Activated CD4-positive, alpha-beta memory T cell treated with anti-CD3 and anti-CD28 coated beads for 36 hours (primary cell): ENCODE results near the gene PCGF3. TPM values are rescaled to one million over a fixed set of nuclear protein-coding genes. Genes with fewer than 3 reads are reported as not detected.

Experiments
- total RNA-seq, 2 experiments: library from RNA; stranded (reverse); gene quantifications; one replicate each; pipeline ENCODE4 v1.2.3, GENCODE V29; 2021

PCGF3 gene
- total RNA-seq, 2 experiments from 2014 or later, result 27.8 to 29.3 TPM

Other genes starting within 250 kb of the PCGF3 start
- 10 to 100 TPM; 31.0 to 31.8 TPM for gene ZNF721, start 206.7 kb upstream of the PCGF3 start, total RNA-seq
- 10 to 100 TPM; 38.9 to 42.2 TPM for gene PIGG, start 206.6 kb upstream of the PCGF3 start, total RNA-seq
- gene TMEM271, start 129.5 kb upstream of the PCGF3 start, total RNA-seq, result not detected
- gene PDE6B, start 80.3 kb upstream of the PCGF3 start, total RNA-seq, result 10 to 100 TPM; 16.1 to 22.9 TPM
- gene ATP5ME, start 31.6 kb upstream of the PCGF3 start, total RNA-seq, result 100 to 1,000 TPM; 245 to 254 TPM
- gene MYL5, start 31.3 kb upstream of the PCGF3 start, total RNA-seq, result 10 to 100 TPM; 12.4 to 13.0 TPM
- under 1 TPM in 1 of 2 experiments, not detected in 1; 0.19 TPM for gene SLC49A3, start 16.7 kb upstream of the PCGF3 start, total RNA-seq
- under 1 TPM; 0.43 to 0.61 TPM for gene CPLX1, start 120.3 kb downstream of the PCGF3 start, total RNA-seq
- gene GAK, start 226.5 kb downstream of the PCGF3 start, total RNA-seq, result 100 to 1,000 TPM in 1 of 2 experiments, 10 to 100 TPM in 1; 97.0 to 101 TPM
- 10 to 100 TPM; 13.8 to 15.8 TPM for gene TMEM175, start 226.6 kb downstream of the PCGF3 start, total RNA-seq